Measurements from ENCODE around the gene AIRE. TPM values are rescaled to one million over a fixed set of nuclear protein-coding genes. Genes with fewer than 3 reads are reported as not detected.

AIRE gene
- total RNA-seq, 1 donor from 2014 or later: not detected

- H3K27ac Mint-ChIP-seq (ENCODE audit: unreplicated experiment): no peak overlapping the region
Measured at GRCh38 chr21:44313451-44313850, 27.8 kb downstream of the AIRE start.

GRCh38 chr21:44314128-44314527 lies 28.5 kb downstream of the AIRE start:
- Mint-ChIP-seq H3K27ac (ENCODE audit: unreplicated experiment) (no peak overlapping the region), H3K9me3 (ENCODE audit: unreplicated experiment) (no peaks in the 10 kb centered on the region), H3K4me3 (ENCODE audit: unreplicated experiment) (no peak overlapping the region), H3K4me1 (ENCODE audit: unreplicated experiment) (no peaks in the 10 kb centered on the region), H3K27me3 (ENCODE audit: unreplicated experiment) (no peaks in the 10 kb centered on the region), H3K36me3 (ENCODE audit: unreplicated experiment) (peaks cover 8% of the 10 kb centered on the region)
- TF ChIP-seq CTCF (IDR thresholded peaks at IDR 0.05): no peak
- DNase-seq (ENCODE audit: extremely low spot score, unreplicated experiment): no peak

More at GRCh38 chr21:44313451-44313850, 27.8 kb downstream of the AIRE start:
- peaks cover 8% of the 10 kb centered on the region for H3K36me3 Mint-ChIP-seq (ENCODE audit: unreplicated experiment)
- H3K4me3 Mint-ChIP-seq (ENCODE audit: unreplicated experiment): no peak overlapping the region
- no peak for DNase-seq (ENCODE audit: extremely low spot score, unreplicated experiment)
- H3K4me1 Mint-ChIP-seq (ENCODE audit: unreplicated experiment): no peaks in the 10 kb centered on the region
- H3K9me3 Mint-ChIP-seq (ENCODE audit: unreplicated experiment): no peaks in the 10 kb centered on the region
- TF ChIP-seq CTCF (IDR thresholded peaks at IDR 0.05): no peak
- no peaks in the 10 kb centered on the region for H3K27me3 Mint-ChIP-seq (ENCODE audit: unreplicated experiment)

GRCh38 chr21:44314561-44314960 lies 28.9 kb downstream of the AIRE start:
- no peaks in the 10 kb centered on the region for H3K4me1 Mint-ChIP-seq (ENCODE audit: unreplicated experiment)
- H3K36me3 Mint-ChIP-seq (ENCODE audit: unreplicated experiment): peaks cover 8% of the 10 kb centered on the region
- no peaks in the 10 kb centered on the region for H3K9me3 Mint-ChIP-seq (ENCODE audit: unreplicated experiment)
- H3K27me3 Mint-ChIP-seq (ENCODE audit: unreplicated experiment): no peaks in the 10 kb centered on the region
- no peak overlapping the region for H3K27ac Mint-ChIP-seq (ENCODE audit: unreplicated experiment)
- DNase-seq (ENCODE audit: extremely low spot score, unreplicated experiment): no peak
- no peak for TF ChIP-seq CTCF (IDR thresholded peaks at IDR 0.05)
- H3K4me3 Mint-ChIP-seq (ENCODE audit: unreplicated experiment): no peak overlapping the region

- H3K36me3 Mint-ChIP-seq (ENCODE audit: unreplicated experiment): peaks cover 8% of the 10 kb centered on the region
- H3K27me3 Mint-ChIP-seq (ENCODE audit: unreplicated experiment): no peaks in the 10 kb centered on the region
- no peak overlapping the region for H3K27ac Mint-ChIP-seq (ENCODE audit: unreplicated experiment)
- no peaks in the 10 kb centered on the region for H3K4me1 Mint-ChIP-seq (ENCODE audit: unreplicated experiment)
- DNase-seq (ENCODE audit: extremely low spot score, unreplicated experiment): no peak
- TF ChIP-seq CTCF (IDR thresholded peaks at IDR 0.05): no peak
- no peak overlapping the region for H3K4me3 Mint-ChIP-seq (ENCODE audit: unreplicated experiment)
- H3K9me3 Mint-ChIP-seq (ENCODE audit: unreplicated experiment): no peaks in the 10 kb centered on the region
Measured at GRCh38 chr21:44315691-44316203, 30.1 kb downstream of the AIRE start.

GRCh38 chr21:44316277-44316900 lies 30.7 kb downstream of the AIRE start:
- no peak for DNase-seq (ENCODE audit: extremely low spot score, unreplicated experiment)
- Mint-ChIP-seq H3K27ac (ENCODE audit: unreplicated experiment) (no peak overlapping the region), H3K9me3 (ENCODE audit: unreplicated experiment) (no peaks in the 10 kb centered on the region), H3K4me1 (ENCODE audit: unreplicated experiment) (no peaks in the 10 kb centered on the region), H3K4me3 (ENCODE audit: unreplicated experiment) (no peak overlapping the region), H3K36me3 (ENCODE audit: unreplicated experiment) (peaks cover 3% of the 10 kb centered on the region), H3K27me3 (ENCODE audit: unreplicated experiment) (no peaks in the 10 kb centered on the region)
- no peak for TF ChIP-seq CTCF (IDR thresholded peaks at IDR 0.05)
